A673 (cell line): Measurements from ENCODE around the gene DNTTIP2.

Source experiments
- EZH2 ChIP-seq: fragments of 200-600 bp; sonication (generic); IDR thresholded peaks from 2 replicates; pipeline ENCODE4 v1.6.1; 2017; ENCODE audit warnings: borderline replicate concordance, low read depth, mild to moderate bottlenecking, mixed read lengths, antibody characterized with exemption, low read length; ENCODE audit not compliant: poor library complexity, severe bottlenecking
- TF ChIP-seq, protein P1 (sequence below): fragments of 300-800, 200-600 bp; sonication (generic); conservative IDR thresholded peaks from 2 replicates; pipeline ENCODE4 v1.5.1; 2017; ENCODE audit warnings: low read depth, mild to moderate bottlenecking, antibody characterized with exemption, low read length, moderate library complexity, mixed read lengths

GRCh38 chr1:93906480-93906879, 27.5 kb upstream of the DNTTIP2 start:
- TF ChIP-seq, protein P1, sequence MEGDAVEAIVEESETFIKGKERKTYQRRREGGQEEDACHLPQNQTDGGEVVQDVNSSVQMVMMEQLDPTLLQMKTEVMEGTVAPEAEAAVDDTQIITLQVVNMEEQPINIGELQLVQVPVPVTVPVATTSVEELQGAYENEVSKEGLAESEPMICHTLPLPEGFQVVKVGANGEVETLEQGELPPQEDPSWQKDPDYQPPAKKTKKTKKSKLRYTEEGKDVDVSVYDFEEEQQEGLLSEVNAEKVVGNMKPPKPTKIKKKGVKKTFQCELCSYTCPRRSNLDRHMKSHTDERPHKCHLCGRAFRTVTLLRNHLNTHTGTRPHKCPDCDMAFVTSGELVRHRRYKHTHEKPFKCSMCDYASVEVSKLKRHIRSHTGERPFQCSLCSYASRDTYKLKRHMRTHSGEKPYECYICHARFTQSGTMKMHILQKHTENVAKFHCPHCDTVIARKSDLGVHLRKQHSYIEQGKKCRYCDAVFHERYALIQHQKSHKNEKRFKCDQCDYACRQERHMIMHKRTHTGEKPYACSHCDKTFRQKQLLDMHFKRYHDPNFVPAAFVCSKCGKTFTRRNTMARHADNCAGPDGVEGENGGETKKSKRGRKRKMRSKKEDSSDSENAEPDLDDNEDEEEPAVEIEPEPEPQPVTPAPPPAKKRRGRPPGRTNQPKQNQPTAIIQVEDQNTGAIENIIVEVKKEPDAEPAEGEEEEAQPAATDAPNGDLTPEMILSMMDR, result no peak
- no peak for TF ChIP-seq EZH2
